GM21526 (cell line): Measurements from ENCODE around the gene NBAS.
"Not testable (repeated sequence)": the region's sequence is repeated elsewhere in the genome, so short reads cannot be mapped to it uniquely, and the experiment has no call there.

Experiments
- ATAC-seq: cut with Tn5 transposase; IDR thresholded peaks from one replicate; pipeline ENCODE4 v1.9.1; 2021; ENCODE audit warnings: moderate library complexity; ENCODE audit not compliant: unreplicated experiment, low FRiP score

Gene NBAS

GRCh38 chr2:15485949-15486348, 75.2 kb downstream of the NBAS start:
- no peak for ATAC-seq

GRCh38 chr2:15481000-15481399, 80.1 kb downstream of the NBAS start:
- no peak for ATAC-seq

GRCh38 chr2:15480552-15480951, 80.6 kb downstream of the NBAS start:
- ATAC-seq: no peak

DNA sequence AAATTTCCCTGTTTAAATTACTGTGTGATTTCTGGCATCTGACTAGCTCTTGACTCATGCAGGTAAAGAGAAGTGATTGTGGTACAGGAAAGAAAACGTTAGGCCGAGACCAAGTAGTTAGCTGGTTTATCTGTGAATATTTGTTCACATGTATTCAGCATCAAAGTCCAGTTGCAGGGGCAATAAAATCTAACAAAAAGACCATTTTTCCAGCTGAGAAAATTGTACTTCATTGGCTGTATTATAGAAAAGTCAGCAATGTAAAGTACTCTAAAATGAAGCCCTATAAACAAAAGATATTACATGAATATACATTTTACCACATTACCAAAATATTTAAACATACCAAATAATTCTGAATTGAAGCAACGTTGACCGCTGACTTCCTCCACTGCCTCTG, 88.3 kb downstream of the NBAS start:
- no peak for ATAC-seq

DNA sequence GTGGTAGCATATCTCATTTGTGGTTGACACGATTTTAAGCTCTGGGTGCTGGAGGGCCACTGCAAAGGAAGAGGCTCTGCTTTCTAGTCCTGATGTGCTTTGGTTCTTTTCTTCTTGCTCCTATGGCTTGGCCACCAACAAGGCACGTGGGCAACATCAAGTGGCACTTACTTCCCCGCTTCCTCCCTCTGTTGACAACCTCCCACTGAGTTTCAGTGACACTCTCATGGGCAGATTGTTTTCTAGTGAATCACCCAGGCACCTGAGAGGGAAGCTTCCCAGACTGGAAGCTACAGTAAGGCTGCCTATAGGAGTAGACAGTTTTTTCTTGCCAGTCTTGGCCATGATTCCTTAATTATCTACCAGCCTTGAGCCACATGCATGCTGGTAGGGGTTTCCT, 89.0 kb downstream of the NBAS start:
- no peak for ATAC-seq

DNA sequence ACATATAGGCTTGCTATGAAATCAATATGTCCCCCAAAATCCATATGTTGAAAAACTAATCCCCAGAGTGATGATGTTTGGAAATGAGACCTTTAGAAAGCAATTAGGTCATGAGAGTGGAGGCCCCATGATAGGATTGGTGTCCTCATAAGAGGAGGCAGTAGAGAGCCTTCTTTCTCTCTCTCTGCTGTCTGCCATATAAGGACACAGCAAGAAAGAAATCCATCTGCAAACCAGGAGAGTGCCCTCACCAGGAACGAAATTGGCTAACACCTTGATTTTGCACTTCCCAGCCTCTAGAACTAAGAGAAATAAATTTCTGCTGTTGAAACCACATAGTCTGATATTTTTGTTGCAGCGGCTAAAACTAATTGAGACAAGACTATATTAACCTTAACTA, 89.5 kb downstream of the NBAS start:
- ATAC-seq: no peak

- no peak for ATAC-seq
Observed at GRCh38 chr2:15460112-15460620, 101.0 kb downstream of the NBAS start.

- ATAC-seq: no peak
Observed at GRCh38 chr2:15458277-15458676, 102.9 kb downstream of the NBAS start.

DNA sequence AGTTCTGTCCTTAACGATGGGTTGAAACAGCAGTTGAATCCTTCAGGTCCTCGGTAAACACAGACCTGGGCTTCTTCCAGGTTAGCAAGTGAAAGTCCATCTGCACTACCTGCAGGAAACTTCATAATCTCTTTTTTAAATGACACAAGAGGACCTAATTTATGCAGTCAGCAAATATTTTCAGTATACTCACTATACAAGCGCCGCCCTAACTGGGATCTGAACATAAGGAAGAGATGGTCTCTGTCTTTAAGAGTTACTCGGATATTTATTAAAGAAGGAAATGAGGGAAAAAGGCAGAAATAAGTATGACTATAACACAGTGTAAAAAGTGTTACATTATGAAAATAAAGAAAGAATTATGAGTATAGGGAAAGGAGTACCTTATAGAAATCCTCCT, 103.3 kb downstream of the NBAS start:
- ATAC-seq: no peak

DNA sequence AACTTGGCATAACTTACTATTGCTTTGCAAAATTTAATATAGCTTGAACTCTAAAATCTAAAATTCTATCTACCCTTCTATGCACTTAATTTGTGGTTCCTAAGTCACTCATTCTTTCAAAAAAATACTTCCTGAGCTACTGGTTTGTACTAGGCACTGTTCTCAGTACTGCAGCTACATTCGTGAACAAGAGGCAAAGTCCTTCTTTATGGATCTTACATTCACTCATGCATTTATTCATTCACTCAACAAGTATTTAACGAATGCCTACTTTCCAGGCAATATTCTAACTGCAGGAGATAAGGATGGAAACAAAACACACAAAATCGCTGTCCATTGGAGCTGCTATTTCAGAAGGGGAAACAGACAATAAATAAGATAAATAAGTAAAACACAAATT, 104.8 kb downstream of the NBAS start:
- ATAC-seq: no peak

GRCh38 chr2:15450808-15451207, 110.3 kb downstream of the NBAS start:
- ATAC-seq: no peak

DNA sequence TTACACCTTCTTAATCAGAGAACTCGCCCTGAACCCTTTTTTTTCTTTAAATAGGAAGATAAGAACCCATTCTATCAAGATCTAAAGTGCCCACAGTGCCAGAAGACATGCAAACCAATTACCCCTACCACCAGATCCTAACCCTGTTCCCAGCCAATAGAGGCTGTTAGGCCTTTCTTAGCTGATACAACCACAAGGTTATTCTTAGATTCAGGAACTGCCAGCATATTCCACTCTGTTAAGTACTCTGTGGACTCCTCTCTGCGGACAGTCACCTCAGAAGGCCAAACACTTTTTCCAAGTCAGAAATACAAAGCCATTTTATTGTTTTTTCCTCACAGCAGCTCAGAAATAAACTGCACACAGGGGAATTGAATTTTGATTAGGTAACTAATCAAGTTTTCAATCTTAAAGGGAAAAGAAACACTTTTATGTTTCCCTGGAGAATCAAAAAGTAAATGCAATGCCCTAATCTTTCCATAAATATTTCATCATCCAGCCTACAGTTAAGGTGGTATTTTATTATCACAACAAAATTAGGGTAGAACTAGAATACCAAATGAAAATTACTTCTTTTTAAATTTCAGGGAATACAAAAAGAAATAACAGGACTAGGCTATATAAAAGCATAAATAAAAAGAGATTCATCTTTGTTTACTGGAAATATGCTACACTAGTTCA, 111.4 kb downstream of the NBAS start:
- no peak for ATAC-seq

DNA sequence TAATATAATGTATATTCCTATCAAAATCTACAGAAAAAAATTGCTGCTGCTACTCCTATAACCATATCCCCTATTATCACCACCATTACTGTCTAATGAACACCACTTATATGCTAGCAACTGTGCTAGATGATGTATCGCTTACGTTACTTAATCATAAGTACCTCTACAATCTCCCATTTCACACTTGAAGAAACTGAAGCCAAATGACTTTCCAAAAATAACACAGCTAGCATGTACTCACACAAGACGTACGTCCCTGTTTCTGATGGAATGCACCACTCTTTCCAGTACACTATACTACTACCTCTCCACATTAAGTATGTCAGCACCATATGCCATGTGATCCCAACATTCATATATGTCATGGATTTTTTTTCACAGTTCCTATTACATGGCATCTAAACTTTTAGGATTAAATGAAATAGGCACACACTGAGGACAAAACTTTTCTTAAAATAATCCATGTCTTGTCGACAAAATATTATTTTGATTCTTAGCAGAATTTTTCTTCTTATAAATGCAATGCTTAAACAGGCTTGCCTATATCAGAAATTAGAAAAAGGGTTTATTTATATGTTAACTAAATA, 112.8 kb downstream of the NBAS start:
- ATAC-seq: no peak

DNA sequence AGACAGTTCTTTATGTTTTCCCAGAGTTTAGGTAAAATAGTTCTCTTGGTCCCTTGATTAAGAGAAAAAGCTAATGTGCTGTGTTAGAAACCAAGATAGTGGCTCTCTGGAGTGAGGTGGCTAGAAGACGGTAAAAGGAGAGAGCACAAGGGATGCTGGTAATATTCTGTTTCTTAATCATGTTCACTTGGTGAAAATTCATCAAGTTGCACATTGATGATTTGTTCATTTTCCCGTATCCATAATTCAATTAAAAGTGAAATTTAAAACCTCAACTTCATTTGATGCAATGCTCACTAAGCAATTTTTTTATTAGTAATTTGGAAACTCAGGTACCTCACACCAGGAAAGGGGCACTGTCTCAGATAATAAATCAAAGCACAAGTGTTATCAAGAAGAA, 113.8 kb downstream of the NBAS start:
- no peak for ATAC-seq

DNA sequence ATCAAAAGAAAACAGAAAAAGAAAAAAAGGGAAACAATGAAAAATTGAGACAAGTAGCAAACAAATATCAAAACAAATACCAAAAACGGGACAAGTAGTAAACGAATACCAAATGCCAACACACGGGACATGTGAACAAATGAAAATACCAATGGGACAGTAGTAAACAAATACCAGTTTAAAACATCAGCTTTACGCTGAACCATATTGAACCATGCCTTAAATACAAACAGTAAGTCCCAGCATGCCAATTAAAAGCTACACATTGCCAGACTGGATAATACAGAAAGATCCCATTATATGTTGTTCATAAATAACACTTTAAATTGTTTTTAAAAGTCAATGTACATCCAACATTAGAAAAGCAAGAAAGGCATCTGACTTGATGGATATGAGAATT, 114.2 kb downstream of the NBAS start:
- no peak for ATAC-seq

GRCh38 chr2:15445891-15446562, 115.1 kb downstream of the NBAS start:
- no peak for ATAC-seq

DNA sequence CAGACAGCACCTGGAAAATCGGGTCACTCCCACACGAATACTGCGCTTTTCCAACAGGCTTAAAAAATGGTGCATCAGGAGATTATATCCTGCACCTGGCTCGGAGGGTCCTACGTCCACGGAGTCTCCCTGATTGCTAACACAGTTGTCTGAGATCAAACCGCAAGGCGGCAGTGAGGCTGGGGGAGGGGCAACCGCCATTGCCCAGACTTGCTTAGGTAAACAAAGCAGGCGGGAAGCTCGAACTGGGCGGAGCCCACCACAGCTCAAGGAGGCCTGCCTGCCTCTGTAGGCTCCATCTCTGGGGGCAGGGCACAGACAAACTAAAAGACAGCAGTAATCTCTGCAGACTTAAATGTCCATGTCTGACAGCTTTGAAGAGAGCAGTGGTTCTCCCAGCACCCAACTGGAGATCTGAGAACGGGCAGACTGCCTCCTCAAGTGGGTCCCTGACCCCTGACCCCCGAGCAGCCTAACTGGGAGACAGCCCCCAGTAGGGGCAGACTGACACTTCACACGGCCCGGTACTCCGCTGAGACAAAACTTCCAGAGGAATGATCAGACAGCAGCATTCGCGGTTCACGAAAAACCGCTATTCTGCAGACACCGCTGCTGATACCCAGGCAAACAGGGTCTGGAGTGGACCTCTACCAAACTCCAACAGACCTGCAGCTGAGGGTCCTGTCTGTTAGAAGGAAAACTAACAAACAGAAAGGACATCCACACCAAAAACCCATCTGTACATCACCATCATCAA, 121.2 kb downstream of the NBAS start:
- not testable (repeated sequence) for ATAC-seq

DNA sequence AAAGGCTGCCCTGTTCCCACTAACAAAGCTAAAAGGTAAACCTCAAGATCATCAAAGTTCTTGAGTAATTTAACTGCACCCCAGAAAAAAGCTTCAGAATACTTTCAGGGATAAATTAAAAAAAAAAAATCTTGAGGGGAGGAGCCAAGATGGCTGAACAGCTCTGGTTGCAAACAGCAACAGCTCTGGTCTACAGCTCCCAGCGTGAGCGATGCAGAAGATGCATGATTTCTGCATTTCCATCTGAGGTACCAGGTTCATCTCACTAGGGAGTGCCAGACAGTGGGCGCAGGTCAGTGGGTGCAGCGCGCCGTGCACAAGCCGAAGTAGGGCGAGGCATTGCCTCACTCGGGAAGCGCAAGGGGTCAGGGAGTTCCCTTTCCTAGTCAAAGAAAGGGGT, 121.8 kb downstream of the NBAS start:
- not testable (repeated sequence) for ATAC-seq

DNA sequence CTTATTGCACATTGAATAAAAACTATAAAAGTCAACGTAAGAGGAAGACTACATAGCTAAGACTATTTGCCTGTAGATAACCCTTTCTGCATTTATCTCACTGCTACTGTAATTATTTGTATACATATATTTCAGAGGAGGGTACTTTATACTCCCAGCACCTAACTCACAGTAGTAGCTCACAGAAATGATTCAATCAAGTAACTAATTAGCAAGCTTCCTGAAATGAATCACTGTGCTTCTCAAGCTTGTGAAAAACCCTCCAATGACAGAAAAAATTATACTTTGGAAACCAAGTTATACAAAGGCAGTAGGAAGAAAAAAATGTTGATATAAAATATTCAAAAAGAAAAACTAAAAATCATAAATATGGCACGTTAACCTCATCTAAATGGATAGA, 124.9 kb downstream of the NBAS start:
- ATAC-seq: no peak

DNA sequence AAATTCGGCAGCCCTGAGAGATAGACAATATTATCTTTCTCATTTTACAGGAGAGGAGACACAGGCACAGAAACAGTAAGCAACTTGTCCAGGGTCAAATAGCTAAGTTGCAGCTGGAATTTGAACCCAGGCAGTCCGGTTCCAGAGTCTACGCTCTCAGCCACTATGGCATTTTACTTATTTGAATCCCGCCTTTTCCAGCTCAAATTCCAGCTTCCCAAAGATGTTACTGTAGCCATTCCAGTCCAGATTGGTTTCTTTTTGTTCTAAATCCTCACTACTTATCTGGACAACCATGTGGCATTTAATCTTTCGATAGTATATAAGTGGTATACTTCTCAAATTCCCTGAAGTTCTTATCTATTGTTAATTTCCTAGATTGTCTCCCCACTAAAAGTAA, 125.7 kb downstream of the NBAS start:
- no peak for ATAC-seq

GRCh38 chr2:15432642-15433256, 128.4 kb downstream of the NBAS start:
- no peak for ATAC-seq
